GM12865 (cell line): Measurements from ENCODE around the gene NEUROD1.
A peak's percentile ranks its signal among the peaks of the same experiment; 100 is the strongest.

Source experiments
- DNase-seq: peaks from one replicate; pipeline ENCODE4 v3.0.0; 2010; ENCODE audit warnings: low read depth
- H3K4me3 ChIP-seq: 2 replicates; pipeline ENCODE4 v1.5.1; 2011; ENCODE audit warnings: mild to moderate bottlenecking, low read depth, low read length, control low read depth
- TF ChIP-seq, protein P1 (sequence below): IDR thresholded peaks from 2 replicates; pipeline ENCODE4 v1.5.1; 2011; ENCODE audit warnings: low read length, control low read depth, low read depth, inconsistent platforms; ENCODE audit not compliant: insufficient read depth; ENCODE audit errors: missing control alignments

Gene NEUROD1

DNA sequence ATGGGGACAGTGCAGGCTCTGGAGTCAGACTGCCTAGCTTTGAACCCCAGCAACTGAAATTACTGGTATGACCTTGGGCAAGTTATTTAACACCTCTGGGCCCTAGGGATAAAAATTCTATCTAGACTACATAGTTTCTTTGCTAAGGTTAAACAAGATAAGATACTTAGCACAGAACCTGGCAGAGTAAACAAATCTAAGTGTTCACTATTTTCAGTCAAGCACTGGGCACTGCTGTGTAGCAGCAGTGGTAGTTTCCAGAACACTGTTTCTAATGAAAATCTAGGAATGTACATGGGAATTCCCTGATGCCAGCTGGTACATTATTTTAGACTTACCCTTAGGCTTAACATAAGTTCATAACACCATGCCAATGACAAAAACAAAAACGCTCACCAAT is 40.6 kb downstream of the NEUROD1 start:
- no peak overlapping the region for H3K4me3 ChIP-seq
- no peak for DNase-seq
- TF ChIP-seq, protein P1, sequence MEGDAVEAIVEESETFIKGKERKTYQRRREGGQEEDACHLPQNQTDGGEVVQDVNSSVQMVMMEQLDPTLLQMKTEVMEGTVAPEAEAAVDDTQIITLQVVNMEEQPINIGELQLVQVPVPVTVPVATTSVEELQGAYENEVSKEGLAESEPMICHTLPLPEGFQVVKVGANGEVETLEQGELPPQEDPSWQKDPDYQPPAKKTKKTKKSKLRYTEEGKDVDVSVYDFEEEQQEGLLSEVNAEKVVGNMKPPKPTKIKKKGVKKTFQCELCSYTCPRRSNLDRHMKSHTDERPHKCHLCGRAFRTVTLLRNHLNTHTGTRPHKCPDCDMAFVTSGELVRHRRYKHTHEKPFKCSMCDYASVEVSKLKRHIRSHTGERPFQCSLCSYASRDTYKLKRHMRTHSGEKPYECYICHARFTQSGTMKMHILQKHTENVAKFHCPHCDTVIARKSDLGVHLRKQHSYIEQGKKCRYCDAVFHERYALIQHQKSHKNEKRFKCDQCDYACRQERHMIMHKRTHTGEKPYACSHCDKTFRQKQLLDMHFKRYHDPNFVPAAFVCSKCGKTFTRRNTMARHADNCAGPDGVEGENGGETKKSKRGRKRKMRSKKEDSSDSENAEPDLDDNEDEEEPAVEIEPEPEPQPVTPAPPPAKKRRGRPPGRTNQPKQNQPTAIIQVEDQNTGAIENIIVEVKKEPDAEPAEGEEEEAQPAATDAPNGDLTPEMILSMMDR: no peak

DNA sequence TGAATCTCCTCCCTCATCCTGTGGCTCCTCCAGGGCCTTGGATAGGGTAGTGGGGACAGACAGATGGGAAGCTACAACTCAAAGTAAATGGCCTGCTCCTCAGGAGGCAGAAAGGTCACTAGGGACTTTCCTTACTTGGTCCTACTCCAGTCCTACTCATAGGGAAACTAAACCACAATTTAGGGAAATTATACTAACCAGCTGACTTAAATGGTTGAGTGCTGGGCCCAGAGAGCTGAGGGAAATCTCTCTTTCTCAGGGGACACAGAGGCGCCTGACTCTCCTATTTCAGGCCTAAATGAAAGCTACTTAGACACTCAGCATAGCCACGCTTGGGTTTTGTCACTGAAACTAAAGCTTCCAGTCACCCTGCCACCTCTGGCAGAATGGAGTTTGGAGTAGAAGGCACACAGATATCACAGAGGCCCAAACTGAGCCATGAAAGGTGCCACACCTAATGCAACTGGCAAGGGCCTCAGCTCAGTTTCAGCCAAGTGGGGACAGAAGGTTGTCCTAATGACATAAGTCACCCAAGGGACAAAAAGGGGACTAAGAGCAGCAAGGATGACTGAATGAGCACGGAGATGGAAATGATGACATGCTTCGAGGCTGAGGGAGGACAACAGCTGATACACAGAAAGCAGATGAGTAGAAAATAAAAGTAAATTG is 47.5 kb downstream of the NEUROD1 start:
- H3K4me3 ChIP-seq: no peak overlapping the region
- TF ChIP-seq, protein P1: no peak
- DNase-seq: peak; percentile 45

DNA sequence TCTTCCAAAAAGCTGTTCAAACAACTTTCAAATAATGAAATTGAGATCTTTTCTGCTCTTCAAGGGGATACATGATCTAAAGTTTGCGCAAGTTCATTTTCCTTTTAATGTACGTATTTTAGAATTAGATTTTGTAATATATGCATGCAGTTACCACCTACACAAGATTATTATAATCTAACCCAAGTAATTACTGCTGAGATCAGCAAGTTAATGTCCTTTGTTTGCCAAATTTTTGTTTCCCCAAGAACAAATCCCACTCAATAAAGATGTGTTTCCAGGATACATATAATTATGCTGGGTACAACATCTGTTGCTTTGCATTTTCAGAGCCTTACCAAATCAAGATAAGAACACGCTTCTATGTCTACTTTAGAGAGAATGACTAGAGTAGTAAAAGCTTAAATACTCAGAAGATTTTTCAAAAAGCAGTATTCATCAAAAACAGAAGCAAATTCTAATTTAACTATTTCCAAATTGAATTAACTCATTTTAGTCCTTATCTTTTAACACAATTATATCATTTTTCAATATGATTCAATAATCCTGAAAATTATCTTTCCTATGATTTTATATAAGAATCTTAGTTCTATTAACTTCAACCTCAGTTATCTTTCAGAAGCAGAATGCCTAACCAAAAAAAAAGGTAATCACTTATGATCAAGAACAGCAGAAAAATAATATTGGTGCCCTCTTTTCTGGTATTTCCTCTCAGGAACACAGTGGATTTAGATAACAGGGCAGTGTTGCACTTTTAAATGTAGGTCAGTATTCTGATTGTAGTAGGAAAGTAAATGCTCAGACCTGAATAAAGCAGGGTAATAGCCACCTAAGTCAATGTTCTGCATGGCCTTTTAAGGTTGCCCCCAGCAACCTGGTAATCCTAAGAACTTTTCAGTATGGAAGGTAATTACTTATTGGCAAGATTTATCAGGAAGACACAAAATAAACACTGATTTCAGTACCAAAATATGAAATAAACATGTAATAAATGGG is 51.4 kb downstream of the NEUROD1 start:
- H3K4me3 ChIP-seq: no peak overlapping the region
- no peak for DNase-seq
- TF ChIP-seq, protein P1: no peak

DNA sequence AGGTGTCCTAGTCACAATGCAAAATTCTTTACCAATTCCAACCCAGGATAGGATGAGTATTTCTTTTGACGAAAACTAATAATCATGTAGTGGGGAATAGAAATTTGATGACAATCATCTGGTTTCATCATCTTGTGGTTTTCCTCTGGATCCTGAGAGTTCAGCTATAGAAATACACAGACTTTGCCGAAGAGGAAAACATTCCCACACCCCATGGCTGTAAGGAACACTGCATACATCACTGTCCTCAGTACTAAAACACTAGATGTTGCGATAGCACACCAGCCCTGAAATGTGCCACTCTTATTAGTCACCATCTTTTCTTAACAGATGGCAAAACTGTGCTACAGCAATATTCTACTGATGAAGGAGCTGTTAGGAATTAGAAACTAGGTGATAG is 52.8 kb downstream of the NEUROD1 start:
- no peak overlapping the region for H3K4me3 ChIP-seq
- DNase-seq: no peak
- TF ChIP-seq, protein P1: no peak

DNA sequence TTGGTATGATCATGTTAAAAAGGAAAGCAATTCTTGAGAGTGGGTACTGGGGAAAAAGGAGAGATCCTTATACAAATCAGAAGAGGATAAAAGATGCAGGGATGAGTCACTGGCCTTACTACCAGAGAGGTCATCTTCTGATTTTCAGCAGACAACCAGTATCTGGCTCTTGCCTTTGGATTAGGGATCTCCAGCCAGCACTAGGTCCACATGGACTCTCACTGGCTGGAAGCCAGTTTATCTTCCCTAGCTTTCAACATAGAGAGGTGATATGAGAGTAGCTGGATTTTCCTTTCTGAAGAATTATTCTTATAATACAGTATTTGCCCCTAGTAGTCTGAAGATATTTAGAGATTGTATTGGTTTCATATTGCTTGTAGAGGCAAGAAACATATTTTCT is 53.6 kb downstream of the NEUROD1 start:
- TF ChIP-seq, protein P1: no peak
- DNase-seq: no peak
- H3K4me3 ChIP-seq: no peak overlapping the region
